GM06990 (cell line): Measurements from ENCODE around the gene TFDP2.

ENCODE experiments used
- DNase-seq: peaks from one replicate; pipeline ENCODE4 v3.0.0-alpha.2; 2011; ENCODE audit not compliant: insufficient read length; ENCODE audit errors: extremely low read depth
- H3K27me3 ChIP-seq: replicated peaks from 2 replicates; pipeline ENCODE4 v1.6.0; 2011; ENCODE audit warnings: low read length; ENCODE audit not compliant: control insufficient read depth, insufficient read depth
- H3K36me3 ChIP-seq: 2 replicates; pipeline ENCODE4 v1.5.1; 2011; ENCODE audit warnings: low read length; ENCODE audit not compliant: control insufficient read depth, insufficient read depth
- H3K4me3 ChIP-seq: replicated peaks from 2 replicates; pipeline ENCODE4 v1.5.1; 2011; ENCODE audit warnings: low read depth, mild to moderate bottlenecking, control low read depth, low read length
- CTCF ChIP-seq: IDR thresholded peaks from 2 replicates; pipeline ENCODE4 v1.5.1; 2011; ENCODE audit warnings: low read length, control low read depth, mild to moderate bottlenecking, inconsistent platforms; ENCODE audit not compliant: insufficient read depth, poor library complexity, severe bottlenecking

TFDP2 gene

GRCh38 chr3:142029052-142029642 is 120.2 kb downstream of the TFDP2 start:
- TF ChIP-seq CTCF, result no peak
- Histone ChIP-seq H3K36me3 (no peaks in the 10 kb centered on the region), H3K27me3 (no peaks in the 10 kb centered on the region), H3K4me3 (peak overlapping the region; percentile 61; the same call in 1 of the 2 replicates)
- peak; percentile 26 for DNase-seq

- H3K36me3 ChIP-seq, result no peaks in the 10 kb centered on the region
- DNase-seq, result peak; percentile 48
- TF ChIP-seq CTCF, result no peak
- H3K27me3 ChIP-seq, result no peaks in the 10 kb centered on the region
- H3K4me3 ChIP-seq, result peak overlapping the region; percentile 61
These were observed 121.0 kb downstream of the TFDP2 start for GRCh38 chr3:142028243-142028777.

- TF ChIP-seq CTCF, result no peak
- no peak for DNase-seq
- no peaks in the 10 kb centered on the region for H3K27me3 ChIP-seq
- H3K36me3 ChIP-seq, result no peaks in the 10 kb centered on the region
- H3K4me3 ChIP-seq, result peak overlapping the region; percentile 61
These were observed 121.6 kb downstream of the TFDP2 start for GRCh38 chr3:142027735-142028134.

GRCh38 chr3:142027300-142027699 is 122.0 kb downstream of the TFDP2 start:
- TF ChIP-seq CTCF, result no peak
- Histone ChIP-seq H3K4me3 (peak overlapping the region; percentile 61), H3K27me3 (no peaks in the 10 kb centered on the region), H3K36me3 (no peaks in the 10 kb centered on the region)
- no peak for DNase-seq

- DNase-seq, result no peak
- Histone ChIP-seq H3K27me3 (no peaks in the 10 kb centered on the region), H3K36me3 (no peaks in the 10 kb centered on the region), H3K4me3 (no peak overlapping the region; the same call in 1 of the 2 replicates)
- no peak for TF ChIP-seq CTCF
These were observed 123.0 kb downstream of the TFDP2 start for GRCh38 chr3:142026333-142026732.
